HepG2 (cell line): ENCODE measurements around the gene H2AZ2. TPM values are rescaled to one million over a fixed set of nuclear protein-coding genes. Genes with fewer than 3 reads are reported as not detected.

Source experiments
- ATAC-seq: fragments of 200-7000 bp; cut with Tn5 transposase; 3 replicates; pipeline ENCODE4 v1.9.1; 2020; ENCODE audit warnings: mild to moderate bottlenecking, moderate library complexity
- BruUV-seq: library from RNA; stranded (reverse); fragments of 400-500 nt; replicated peaks from 2 replicates; lab custom pipeline; 2021; lab: Mats Ljungman, UMichigan
- CTCF ChIA-PET: fragments of 300-600 bp; formaldehyde crosslinking; extraction: SDS; loops from one replicate; lab custom pipeline; 2021; ENCODE audit warnings: low total read pairs, inconsistent platforms, low intra/inter-chr PET ratio; lab: Yijun Ruan, JAX
- POLR2A ChIA-PET: fragments of 350-600 bp; sonication (Branson Sonifier 250); formaldehyde crosslinking; loops from one replicate; lab custom pipeline; 2020; ENCODE audit warnings: antibody characterized with exemption, inconsistent platforms; lab: Yijun Ruan, JAX
- DNase-seq: peaks from one replicate; pipeline ENCODE4 v3.0.0-alpha.2; 2015; ENCODE audit warnings: low spot score
- FAIRE-seq: peaks from 3 replicates; lab custom pipeline; 2011; peaks lifted over from hg19 to GRCh38; lab: Jason Lieb, UNC
- H2AFZ ChIP-seq: one replicate; pipeline ENCODE4 v1.6.1; 2011; ENCODE audit warnings: low read length, inconsistent platforms
- H3K27ac ChIP-seq: fragments of 300-600 bp; 3 replicates; pipeline ENCODE4 v1.8.0; 2011; ENCODE audit warnings: mixed run types, mild to moderate bottlenecking, mixed read lengths, low read length, inconsistent platforms; ENCODE audit not compliant: insufficient read depth; ENCODE audit errors: extremely low read length
- H3K27me3 ChIP-seq, 2 experiments: fragments of 200-600 bp in 1 of 2; 2 replicates in 1 of 2; 3 replicates in 1 of 2; pipeline versions ENCODE4 v1.6.0 to v1.8.0; 2011; ENCODE audit warnings: low read length in 2 of 2, mild to moderate bottlenecking in 2 of 2, moderate library complexity in 2 of 2, inconsistent platforms in 1 of 2; ENCODE audit not compliant: insufficient read depth in 2 of 2, control insufficient read depth in 1 of 2
- H3K36me3 ChIP-seq, 2 experiments: fragments of 200-600 bp in 1 of 2; replicated peaks in 1 of 2; 2 replicates in 1 of 2; 3 replicates in 1 of 2; pipeline versions ENCODE4 v1.5.1 to v1.8.0; 2011; ENCODE audit warnings: low read length in 2 of 2, inconsistent platforms in 1 of 2; ENCODE audit not compliant: insufficient read depth in 2 of 2, control insufficient read depth in 1 of 2
- H3K4me1 ChIP-seq: 2 replicates; pipeline ENCODE4 v1.5.1; 2012; ENCODE audit warnings: low read length, inconsistent platforms; ENCODE audit not compliant: insufficient read depth
- H3K4me2 ChIP-seq: 2 replicates; pipeline ENCODE4 v1.6.0; 2011; ENCODE audit warnings: low read depth, low read length, inconsistent platforms
- H3K4me3 ChIP-seq, 3 experiments: fragments of 200-600 bp in 1 of 3; sonication (generic), shearing (Covaris generic) in 1 of 3; replicated peaks in 1 of 3; 2 replicates each; pipeline ENCODE4 v1.5.1; 2011 to 2016; ENCODE audit warnings: low read length in 3 of 3, inconsistent platforms in 2 of 3, low read depth in 2 of 3, mild to moderate bottlenecking in 2 of 3, control low read depth in 1 of 3, mixed read lengths in 1 of 3; ENCODE audit not compliant: insufficient read depth in 1 of 3
- H3K79me2 ChIP-seq: one replicate; pipeline ENCODE4 v1.6.1; 2011; ENCODE audit warnings: low read length, inconsistent platforms; ENCODE audit not compliant: insufficient read depth
- H3K9ac ChIP-seq: 2 replicates; pipeline ENCODE4 v1.6.0; 2011; ENCODE audit warnings: mild to moderate bottlenecking, low read depth, low read length, inconsistent platforms; ENCODE audit not compliant: insufficient read depth
- H3K9me3 ChIP-seq: 2 replicates; pipeline ENCODE4 v1.5.1; 2012; ENCODE audit warnings: mild to moderate bottlenecking, low read length
- H4K20me1 ChIP-seq: 2 replicates; pipeline ENCODE4 v1.6.0; 2011; ENCODE audit warnings: inconsistent platforms, mild to moderate bottlenecking, low read length, moderate library complexity; ENCODE audit not compliant: insufficient read depth
- CHD4 ChIP-seq: fragments of 200-600 bp; sonication (generic); IDR thresholded peaks from 2 replicates; pipeline ENCODE4 v1.7.0; 2017; ENCODE audit warnings: mild to moderate bottlenecking, low read length, borderline replicate concordance
- FIP1L1 ChIP-seq: fragments of 200-400 bp; formaldehyde crosslinking; IDR thresholded peaks from 2 replicates; pipeline ENCODE4 v1.6.1; 2018; ENCODE audit warnings: low read depth, mild to moderate bottlenecking, low read length, moderate library complexity, borderline replicate concordance; ENCODE audit not compliant: insufficient read depth
- HOXA9 ChIP-seq: sonication (generic); formaldehyde crosslinking; IDR thresholded peaks from 2 replicates; pipeline ENCODE4 v1.8.1; 2022; ENCODE audit warnings: missing genetic modification reagents, mild to moderate bottlenecking, moderate library complexity, borderline replicate concordance
- MAZ ChIP-seq, 2 experiments: sonication (generic) in 1 of 2; formaldehyde crosslinking in 1 of 2; IDR thresholded peaks; 2 replicates each; pipeline versions ENCODE4 v1.5.0 to v1.6.1; 2012 to 2020; ENCODE audit warnings: low read depth in 2 of 2, mild to moderate bottlenecking in 2 of 2, borderline replicate concordance in 1 of 2, improper control_type of control experiment in 1 of 2, low read length in 1 of 2, missing genetic modification reagents in 1 of 2, moderate library complexity in 1 of 2
- POGZ ChIP-seq: sonication (generic); formaldehyde crosslinking; IDR thresholded peaks from 2 replicates; pipeline ENCODE4 v1.4.0; 2020; ENCODE audit warnings: mild to moderate bottlenecking, missing genetic modification reagents
- SP4 ChIP-seq: sonication (generic); formaldehyde crosslinking; IDR thresholded peaks from 2 replicates; pipeline ENCODE4 v1.8.1; 2023; ENCODE audit warnings: mild to moderate bottlenecking, missing genetic modification reagents
- YEATS2 ChIP-seq: sonication (generic); formaldehyde crosslinking; IDR thresholded peaks from 2 replicates; pipeline ENCODE4 v1.4.0; 2020; ENCODE audit warnings: missing genetic modification reagents, borderline replicate concordance
- ZBTB20 ChIP-seq: sonication (generic); formaldehyde crosslinking; IDR thresholded peaks from 2 replicates; pipeline ENCODE4 v1.8.1; 2023; ENCODE audit warnings: missing genetic modification reagents, low read depth, mild to moderate bottlenecking, borderline replicate concordance
- ZNF253 ChIP-seq: sonication (generic); formaldehyde crosslinking; IDR thresholded peaks from 2 replicates; pipeline ENCODE4 v1.8.0; 2022; ENCODE audit warnings: mild to moderate bottlenecking, missing genetic modification reagents, borderline replicate concordance
- ZNF552 ChIP-seq: sonication (generic); formaldehyde crosslinking; IDR thresholded peaks from 2 replicates; pipeline ENCODE4 v1.9.0; 2022; ENCODE audit warnings: missing genetic modification reagents, mild to moderate bottlenecking, borderline replicate concordance
- WGBS: methylation state at CpG from one replicate; pipeline ENCODE4 v1.1.6; 2017; ENCODE audit warnings: low lambda C conversion rate; 5-methylcytosine and 5-hydroxymethylcytosine counted together
- in situ Hi-C: cut with HindIII; loops from 2 replicates; pipeline ENCODE4 v1.10.0; 2017; ENCODE audit warnings: low pct_unique_long_range_greater_than_20kb; ENCODE audit not compliant: extremely low pct_ligation_motif_present
- intact Hi-C: fragments of 100-400 bp; cut with micrococcal nuclease; formaldehyde crosslinking; loops from one replicate; pipeline ENCODE4 v1.10.0; 2022; ENCODE audit not compliant: unreplicated experiment
- polyA plus RNA-seq, 8 experiments: library from polyadenylated mRNA; depleted of rRNA in 3 of 8; stranded (reverse) in 7 of 8; unstranded in 1 of 8; fragments of >200 nt; fragmentation: Illumina TruSeq in 4 of 8; extraction: Trizol in 4 of 8; gene quantifications; 2 replicates each; pipeline versions ENCODE4 v1.2.1 to v1.2.3, GENCODE V29; 2011 to 2016; ENCODE audit warnings: low read depth in 4 of 8, missing spikeins in 1 of 8, mixed read lengths in 1 of 8; ENCODE audit not compliant: insufficient read depth in 1 of 8
- total RNA-seq, 5 experiments: library from RNA; depleted of rRNA; stranded (reverse); fragments of >200 nt; fragmentation: Illumina TruSeq; extraction: Trizol; gene quantifications; 2 replicates each; pipeline ENCODE4 v1.2.3, GENCODE V29; 2016; ENCODE audit warnings: low read depth in 1 of 5
- TF ChIP-seq, protein P1 (sequence below): IDR thresholded peaks from 2 replicates; pipeline ENCODE4 v1.6.1; 2016
- TF ChIP-seq, protein P2 (sequence below): sonication (generic); formaldehyde crosslinking; IDR thresholded peaks from 2 replicates; pipeline ENCODE4 v1.4.0; 2020; ENCODE audit warnings: missing genetic modification reagents, mild to moderate bottlenecking, borderline replicate concordance
- TF ChIP-seq, protein P3 (sequence below): sonication (generic); formaldehyde crosslinking; IDR thresholded peaks from 2 replicates; pipeline ENCODE4 v1.5.1; 2020; ENCODE audit warnings: mild to moderate bottlenecking, missing genetic modification reagents, moderate library complexity
- TF ChIP-seq, protein P4 (sequence below): IDR thresholded peaks from 2 replicates; pipeline ENCODE4 v1.6.1; 2016

H2AZ2 gene
- total and polyA plus RNA-seq, 2 of the 13 experiments (the other 11 are each of a cell fraction or from before 2014, with no cell fraction given), result 121 to 223 TPM

DNA sequence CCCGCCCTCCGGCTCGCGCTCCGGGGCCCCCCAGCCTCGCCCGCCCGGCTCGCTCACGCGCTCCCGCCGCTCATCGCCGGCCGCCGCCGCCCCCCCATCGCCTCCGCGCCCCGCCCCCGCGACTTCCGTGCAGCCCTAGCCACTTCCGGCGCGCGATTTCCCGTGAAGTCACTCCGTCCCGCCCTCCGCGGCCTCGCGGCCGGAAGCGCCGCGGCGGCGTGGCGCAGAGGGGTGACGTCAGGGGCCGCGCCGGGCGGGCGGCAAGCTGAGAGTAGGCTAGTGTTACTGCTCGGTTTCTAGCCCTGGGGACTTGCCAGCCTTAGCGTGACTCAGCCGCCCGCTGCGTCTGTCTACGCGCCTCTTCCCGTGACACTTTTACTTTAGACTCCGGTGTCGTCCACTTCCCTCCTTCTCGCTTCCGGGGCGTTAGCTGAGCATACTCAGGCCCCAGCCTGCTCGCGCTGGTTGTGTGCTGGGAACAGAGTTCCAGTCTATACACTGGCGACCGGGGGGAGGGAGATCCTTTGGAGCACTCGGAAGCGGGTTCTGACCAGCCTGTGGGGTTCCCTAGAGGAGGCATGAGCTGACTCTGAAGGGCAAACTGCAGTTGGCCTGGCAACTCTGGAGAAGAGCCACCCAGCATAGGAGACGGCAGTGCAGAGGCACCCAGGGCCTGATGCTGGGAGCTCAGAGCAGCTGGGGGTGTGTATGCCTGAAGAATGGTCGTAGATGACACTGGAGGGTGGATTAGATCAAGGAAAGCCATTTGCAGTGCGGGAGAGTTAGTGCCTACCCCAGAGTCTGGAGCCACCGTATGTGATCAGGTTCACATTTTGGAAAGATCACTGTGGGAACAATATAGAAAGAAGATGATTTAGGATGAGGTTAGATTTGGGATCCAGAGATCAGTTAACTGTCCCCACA, 37.8 kb upstream of the H2AZ2 start, which contains the start of gene PURB:
Gene PURB (minus strand): TSS at position 137 of the 924 bp plus-strand sequence. CDS start 182 bp downstream, outside the sequence.
- Histone ChIP-seq H3K9ac (peak within 1 kb of the TSS; percentile 93), H4K20me1 (peaks cover 7% of the 10 kb centered on the region; the same call in 1 of the 2 replicates), H3K9me3 (no peaks in the 10 kb centered on the region), H2AFZ (no peak within 1 kb of the TSS), H3K4me3 (peak within 1 kb of the TSS; percentile 73 to 96 (median 88)), H3K27ac (peak within 1 kb of the TSS; percentile 92), H3K36me3 (no peaks in the 10 kb centered on the region; a peak in 3 of 5 replicates), H3K27me3 (no peaks in the 10 kb centered on the region), H3K79me2 (peaks cover 42% of the 10 kb centered on the region), H3K4me2 (peak within 1 kb of the TSS; percentile 97), H3K4me1 (peaks cover 48% of the 10 kb centered on the region)
- ChIA-PET POLR2A (interaction anchor here (0.9 to 2.2 kb wide), 12 partner anchors 9 to 304 kb away, joined by 4 to 16 read pairs (median 4); partner anchors contain the start of genes H2AZ2, OGDH, TBRG4 and TMED4), CTCF (no interaction called here)
- TSS peak; percentile 94 for BruUV-seq
- intact Hi-C loops (no loop called here), in situ Hi-C loops (no loop called here)
- peak; percentile 4 for FAIRE-seq
- 2% methylated on average over 22 of the region's 72 CpGs for WGBS
- peak; percentile 92 for ATAC-seq
- DNase-seq, result peak; percentile 86
- TF ChIP-seq ZNF552, result 0 out of 2 replicates have a peak, but pooled peaks have one; percentile 14
- TF ChIP-seq CHD4, result no peak
- peak; percentile 80 for TF ChIP-seq POGZ (CRISPR knock-in tag)
- peak; percentile 47; the same call in 1 of the 2 replicates for TF ChIP-seq HOXA9
- TF ChIP-seq, protein P1, sequence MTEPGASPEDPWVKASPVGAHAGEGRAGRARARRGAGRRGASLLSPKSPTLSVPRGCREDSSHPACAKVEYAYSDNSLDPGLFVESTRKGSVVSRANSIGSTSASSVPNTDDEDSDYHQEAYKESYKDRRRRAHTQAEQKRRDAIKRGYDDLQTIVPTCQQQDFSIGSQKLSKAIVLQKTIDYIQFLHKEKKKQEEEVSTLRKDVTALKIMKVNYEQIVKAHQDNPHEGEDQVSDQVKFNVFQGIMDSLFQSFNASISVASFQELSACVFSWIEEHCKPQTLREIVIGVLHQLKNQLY (CRISPR knock-in tag), result peak; percentile 54; the same call in 1 of the 2 replicates
- TF ChIP-seq ZNF253 (CRISPR knock-in tag), result 0 out of 2 replicates have a peak, but pooled peaks have one; percentile 41
- peak; percentile 86 for TF ChIP-seq SP4 (CRISPR knock-in tag)
- peak; percentile 69; the same call in 1 of the 2 replicates for TF ChIP-seq ZBTB20
- peak; percentile 83 for TF ChIP-seq YEATS2 (CRISPR knock-in tag)
- TF ChIP-seq, protein P2, sequence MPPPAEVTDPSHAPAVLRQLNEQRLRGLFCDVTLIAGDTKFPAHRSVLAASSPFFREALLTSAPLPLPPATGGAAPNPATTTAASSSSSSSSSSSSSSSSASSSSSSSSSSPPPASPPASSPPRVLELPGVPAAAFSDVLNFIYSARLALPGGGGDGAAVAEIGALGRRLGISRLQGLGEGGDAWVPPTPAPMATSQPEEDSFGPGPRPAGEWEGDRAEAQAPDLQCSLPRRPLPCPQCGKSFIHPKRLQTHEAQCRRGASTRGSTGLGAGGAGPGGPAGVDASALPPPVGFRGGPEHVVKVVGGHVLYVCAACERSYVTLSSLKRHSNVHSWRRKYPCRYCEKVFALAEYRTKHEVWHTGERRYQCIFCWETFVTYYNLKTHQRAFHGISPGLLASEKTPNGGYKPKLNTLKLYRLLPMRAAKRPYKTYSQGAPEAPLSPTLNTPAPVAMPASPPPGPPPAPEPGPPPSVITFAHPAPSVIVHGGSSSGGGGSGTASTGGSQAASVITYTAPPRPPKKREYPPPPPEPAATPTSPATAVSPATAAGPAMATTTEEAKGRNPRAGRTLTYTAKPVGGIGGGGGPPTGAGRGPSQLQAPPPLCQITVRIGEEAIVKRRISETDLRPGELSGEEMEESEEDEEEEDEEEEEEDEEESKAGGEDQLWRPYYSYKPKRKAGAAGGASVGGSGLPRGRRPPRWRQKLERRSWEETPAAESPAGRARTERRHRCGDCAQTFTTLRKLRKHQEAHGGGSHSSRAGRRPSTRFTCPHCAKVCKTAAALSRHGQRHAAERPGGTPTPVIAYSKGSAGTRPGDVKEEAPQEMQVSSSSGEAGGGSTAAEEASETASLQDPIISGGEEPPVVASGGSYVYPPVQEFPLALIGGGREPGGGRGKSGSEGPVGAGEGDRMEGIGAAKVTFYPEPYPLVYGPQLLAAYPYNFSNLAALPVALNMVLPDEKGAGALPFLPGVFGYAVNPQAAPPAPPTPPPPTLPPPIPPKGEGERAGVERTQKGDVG (CRISPR knock-in tag), result peak; percentile 45; the same call in 1 of the 2 replicates
- no peak for TF ChIP-seq FIP1L1
- TF ChIP-seq, protein P3, sequence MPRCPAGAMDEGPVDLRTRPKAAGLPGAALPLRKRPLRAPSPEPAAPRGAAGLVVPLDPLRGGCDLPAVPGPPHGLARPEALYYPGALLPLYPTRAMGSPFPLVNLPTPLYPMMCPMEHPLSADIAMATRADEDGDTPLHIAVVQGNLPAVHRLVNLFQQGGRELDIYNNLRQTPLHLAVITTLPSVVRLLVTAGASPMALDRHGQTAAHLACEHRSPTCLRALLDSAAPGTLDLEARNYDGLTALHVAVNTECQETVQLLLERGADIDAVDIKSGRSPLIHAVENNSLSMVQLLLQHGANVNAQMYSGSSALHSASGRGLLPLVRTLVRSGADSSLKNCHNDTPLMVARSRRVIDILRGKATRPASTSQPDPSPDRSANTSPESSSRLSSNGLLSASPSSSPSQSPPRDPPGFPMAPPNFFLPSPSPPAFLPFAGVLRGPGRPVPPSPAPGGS (CRISPR knock-in tag), result peak; percentile 74; the same call in 1 of the 2 replicates
- no peak for TF ChIP-seq MAZ (IDR thresholded peaks at IDR 0.05; ENCODE audit: borderline replicate concordance, low read depth, low read length)
- peak; percentile 89 for TF ChIP-seq MAZ (CRISPR knock-in tag; IDR thresholded peaks at IDR 0.05; ENCODE audit: low read depth)
- TF ChIP-seq, protein P4, sequence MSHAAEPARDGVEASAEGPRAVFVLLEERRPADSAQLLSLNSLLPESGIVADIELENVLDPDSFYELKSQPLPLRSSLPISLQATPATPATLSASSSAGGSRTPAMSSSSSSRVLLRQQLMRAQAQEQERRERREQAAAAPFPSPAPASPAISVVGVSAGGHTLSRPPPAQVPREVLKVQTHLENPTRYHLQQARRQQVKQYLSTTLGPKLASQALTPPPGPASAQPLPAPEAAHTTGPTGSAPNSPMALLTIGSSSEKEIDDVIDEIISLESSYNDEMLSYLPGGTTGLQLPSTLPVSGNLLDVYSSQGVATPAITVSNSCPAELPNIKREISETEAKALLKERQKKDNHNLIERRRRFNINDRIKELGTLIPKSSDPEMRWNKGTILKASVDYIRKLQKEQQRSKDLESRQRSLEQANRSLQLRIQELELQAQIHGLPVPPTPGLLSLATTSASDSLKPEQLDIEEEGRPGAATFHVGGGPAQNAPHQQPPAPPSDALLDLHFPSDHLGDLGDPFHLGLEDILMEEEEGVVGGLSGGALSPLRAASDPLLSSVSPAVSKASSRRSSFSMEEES (CRISPR knock-in tag), result no peak; the same call in 1 of the 2 replicates
